ENCODE measurements around the gene CDR2L.

CDR2L gene

GRCh38 chr17:75049057-75049456 is 61.6 kb downstream of the CDR2L start:
- ChIA-PET POLR2A (interaction anchor here (0.8 to 3.5 kb wide), 7 partner anchors 12 to 222 kb away, joined by 3 to 31 read pairs (median 4); partner anchors contain the start of genes ARMC7, MIF4GD and MRPL58), CTCF (no interaction called here)
- DNase-seq (ENCODE audit: extremely low spot score), result no peak
- no peak for TF ChIP-seq TARDBP (IDR thresholded peaks at IDR 0.05)

- DNase-seq (ENCODE audit: extremely low spot score), result no peak
- TF ChIP-seq FOXM1 (IDR thresholded peaks at IDR 0.05; ENCODE audit: borderline replicate concordance), result no peak
- POLR2A ChIA-PET, result interaction anchor here (1.4 to 1.5 kb wide), 3 partner anchors 60 to 221 kb away, joined by 3 to 4 read pairs (median 3); partner anchors contain the start of genes ARMC7 and MIF4GD
- CTCF ChIA-PET, result no interaction called here
These were observed 62.3 kb downstream of the CDR2L start for GRCh38 chr17:75049706-75050105.

- ChIA-PET POLR2A (no interaction called here), CTCF (interaction anchor here (0.6 kb wide), 1 partner anchor 260 kb away, joined by 3 read pairs; no protein-coding TSS in a partner anchor)
- no peak for DNase-seq (ENCODE audit: extremely low spot score)
- no peak for TF ChIP-seq FOXM1 (IDR thresholded peaks at IDR 0.05; ENCODE audit: borderline replicate concordance)
- TF ChIP-seq PKNOX1 (IDR thresholded peaks at IDR 0.05), result no peak
- TF ChIP-seq NFRKB (IDR thresholded peaks at IDR 0.05), result no peak
- no peak for TF ChIP-seq FOXK2 (IDR thresholded peaks at IDR 0.05)
- TF ChIP-seq LEF1 (IDR thresholded peaks at IDR 0.05; ENCODE audit: borderline replicate concordance), result no peak
- no peak for TF ChIP-seq L3MBTL2 (conservative IDR thresholded peaks at IDR 0.05)
- no peak for TF ChIP-seq ELF4 (IDR thresholded peaks at IDR 0.05)
- TF ChIP-seq BHLHE40 (IDR thresholded peaks at IDR 0.05; ENCODE audit: borderline replicate concordance), result no peak
- no peak for TF ChIP-seq SP1 (IDR thresholded peaks at IDR 0.05)
- TF ChIP-seq ZNF384 (IDR thresholded peaks at IDR 0.05), result no peak
- TF ChIP-seq CTBP1 (IDR thresholded peaks at IDR 0.05; ENCODE audit: borderline replicate concordance), result no peak
- no peak for TF ChIP-seq ARNT (IDR thresholded peaks at IDR 0.05)
These were observed 64.5 kb downstream of the CDR2L start for GRCh38 chr17:75051941-75052340.
